ENCODE data around the gene NOC4L. TPM values are rescaled to one million over a fixed set of nuclear protein-coding genes. Genes with fewer than 3 reads are reported as not detected.

Gene NOC4L
- total RNA-seq, 1 experiment from 2014 or later, result 41.4 TPM

DNA sequence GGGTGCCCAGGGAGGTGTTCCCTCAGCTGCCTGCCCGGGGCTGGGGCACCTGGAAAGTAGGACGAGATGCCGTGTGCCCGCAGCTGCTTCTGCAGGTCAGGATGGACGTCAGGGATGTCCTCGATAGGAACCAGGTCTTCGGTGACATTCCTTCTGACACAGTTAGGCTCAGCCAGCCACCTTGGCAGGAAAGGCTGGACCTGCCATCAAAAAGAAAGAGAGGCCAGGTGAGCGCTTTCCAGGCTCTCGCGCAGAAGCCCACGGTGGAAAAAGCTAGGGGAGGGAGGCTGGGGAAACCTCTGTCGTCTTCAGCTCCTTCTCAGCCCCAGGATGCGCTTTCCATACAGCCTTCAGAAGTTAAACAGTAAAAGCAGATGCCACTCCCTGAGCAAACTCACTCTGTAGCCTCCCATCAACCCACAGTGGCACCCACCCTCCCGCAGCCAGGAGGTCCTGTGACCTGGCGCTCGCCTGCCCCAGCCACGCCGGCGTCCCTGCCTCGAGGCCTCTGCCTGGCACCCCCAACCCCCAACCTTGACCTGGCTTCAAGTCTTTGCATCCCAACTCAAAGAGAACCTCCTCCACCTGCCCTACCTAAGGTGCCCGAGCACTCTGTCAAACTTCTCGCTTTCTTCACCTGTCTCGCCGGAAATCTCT lies 1.4 kb upstream of the NOC4L start:
- H3K4me3 Mint-ChIP-seq, result peak overlapping the region; percentile 76
- ATAC-seq, result no peak
- ChIA-PET POLR2A (no interaction called here), CTCF (interaction anchor here (1.9 kb wide), 1 partner anchor 11 kb away, joined by 4 read pairs; no protein-coding TSS in a partner anchor)
- TF ChIP-seq ATF1 (CRISPR knock-in tag; IDR thresholded peaks at IDR 0.05), result no peak
- no peak for TF ChIP-seq ESRRA (CRISPR knock-in tag; IDR thresholded peaks at IDR 0.05; ENCODE audit: borderline replicate concordance)
- TF ChIP-seq FOXJ3 (CRISPR knock-in tag; IDR thresholded peaks at IDR 0.05; ENCODE audit: borderline replicate concordance), result no peak
- TF ChIP-seq IRF1 (CRISPR knock-in tag; IDR thresholded peaks at IDR 0.05), result no peak
- TF ChIP-seq JAZF1 (CRISPR knock-in tag; IDR thresholded peaks at IDR 0.05), result no peak
- TF ChIP-seq, protein P1, sequence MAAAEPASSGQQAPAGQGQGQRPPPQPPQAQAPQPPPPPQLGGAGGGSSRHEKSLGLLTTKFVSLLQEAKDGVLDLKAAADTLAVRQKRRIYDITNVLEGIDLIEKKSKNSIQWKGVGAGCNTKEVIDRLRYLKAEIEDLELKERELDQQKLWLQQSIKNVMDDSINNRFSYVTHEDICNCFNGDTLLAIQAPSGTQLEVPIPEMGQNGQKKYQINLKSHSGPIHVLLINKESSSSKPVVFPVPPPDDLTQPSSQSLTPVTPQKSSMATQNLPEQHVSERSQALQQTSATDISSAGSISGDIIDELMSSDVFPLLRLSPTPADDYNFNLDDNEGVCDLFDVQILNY (CRISPR knock-in tag; IDR thresholded peaks at IDR 0.05), result no peak
- TF ChIP-seq, protein P2, sequence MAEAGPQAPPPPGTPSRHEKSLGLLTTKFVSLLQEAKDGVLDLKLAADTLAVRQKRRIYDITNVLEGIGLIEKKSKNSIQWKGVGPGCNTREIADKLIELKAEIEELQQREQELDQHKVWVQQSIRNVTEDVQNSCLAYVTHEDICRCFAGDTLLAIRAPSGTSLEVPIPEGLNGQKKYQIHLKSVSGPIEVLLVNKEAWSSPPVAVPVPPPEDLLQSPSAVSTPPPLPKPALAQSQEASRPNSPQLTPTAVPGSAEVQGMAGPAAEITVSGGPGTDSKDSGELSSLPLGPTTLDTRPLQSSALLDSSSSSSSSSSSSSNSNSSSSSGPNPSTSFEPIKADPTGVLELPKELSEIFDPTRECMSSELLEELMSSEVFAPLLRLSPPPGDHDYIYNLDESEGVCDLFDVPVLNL (CRISPR knock-in tag; IDR thresholded peaks at IDR 0.05; ENCODE audit: borderline replicate concordance, low read depth), result no peak
- TF ChIP-seq, protein P3, sequence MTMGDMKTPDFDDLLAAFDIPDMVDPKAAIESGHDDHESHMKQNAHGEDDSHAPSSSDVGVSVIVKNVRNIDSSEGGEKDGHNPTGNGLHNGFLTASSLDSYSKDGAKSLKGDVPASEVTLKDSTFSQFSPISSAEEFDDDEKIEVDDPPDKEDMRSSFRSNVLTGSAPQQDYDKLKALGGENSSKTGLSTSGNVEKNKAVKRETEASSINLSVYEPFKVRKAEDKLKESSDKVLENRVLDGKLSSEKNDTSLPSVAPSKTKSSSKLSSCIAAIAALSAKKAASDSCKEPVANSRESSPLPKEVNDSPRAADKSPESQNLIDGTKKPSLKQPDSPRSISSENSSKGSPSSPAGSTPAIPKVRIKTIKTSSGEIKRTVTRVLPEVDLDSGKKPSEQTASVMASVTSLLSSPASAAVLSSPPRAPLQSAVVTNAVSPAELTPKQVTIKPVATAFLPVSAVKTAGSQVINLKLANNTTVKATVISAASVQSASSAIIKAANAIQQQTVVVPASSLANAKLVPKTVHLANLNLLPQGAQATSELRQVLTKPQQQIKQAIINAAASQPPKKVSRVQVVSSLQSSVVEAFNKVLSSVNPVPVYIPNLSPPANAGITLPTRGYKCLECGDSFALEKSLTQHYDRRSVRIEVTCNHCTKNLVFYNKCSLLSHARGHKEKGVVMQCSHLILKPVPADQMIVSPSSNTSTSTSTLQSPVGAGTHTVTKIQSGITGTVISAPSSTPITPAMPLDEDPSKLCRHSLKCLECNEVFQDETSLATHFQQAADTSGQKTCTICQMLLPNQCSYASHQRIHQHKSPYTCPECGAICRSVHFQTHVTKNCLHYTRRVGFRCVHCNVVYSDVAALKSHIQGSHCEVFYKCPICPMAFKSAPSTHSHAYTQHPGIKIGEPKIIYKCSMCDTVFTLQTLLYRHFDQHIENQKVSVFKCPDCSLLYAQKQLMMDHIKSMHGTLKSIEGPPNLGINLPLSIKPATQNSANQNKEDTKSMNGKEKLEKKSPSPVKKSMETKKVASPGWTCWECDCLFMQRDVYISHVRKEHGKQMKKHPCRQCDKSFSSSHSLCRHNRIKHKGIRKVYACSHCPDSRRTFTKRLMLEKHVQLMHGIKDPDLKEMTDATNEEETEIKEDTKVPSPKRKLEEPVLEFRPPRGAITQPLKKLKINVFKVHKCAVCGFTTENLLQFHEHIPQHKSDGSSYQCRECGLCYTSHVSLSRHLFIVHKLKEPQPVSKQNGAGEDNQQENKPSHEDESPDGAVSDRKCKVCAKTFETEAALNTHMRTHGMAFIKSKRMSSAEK (CRISPR knock-in tag; IDR thresholded peaks at IDR 0.05; ENCODE audit: borderline replicate concordance), result no peak
- no peak for TF ChIP-seq ZNF232 (CRISPR knock-in tag; IDR thresholded peaks at IDR 0.05)
- no peak for TF ChIP-seq ZNF416 (CRISPR knock-in tag; IDR thresholded peaks at IDR 0.05)
- TF ChIP-seq, protein P4, sequence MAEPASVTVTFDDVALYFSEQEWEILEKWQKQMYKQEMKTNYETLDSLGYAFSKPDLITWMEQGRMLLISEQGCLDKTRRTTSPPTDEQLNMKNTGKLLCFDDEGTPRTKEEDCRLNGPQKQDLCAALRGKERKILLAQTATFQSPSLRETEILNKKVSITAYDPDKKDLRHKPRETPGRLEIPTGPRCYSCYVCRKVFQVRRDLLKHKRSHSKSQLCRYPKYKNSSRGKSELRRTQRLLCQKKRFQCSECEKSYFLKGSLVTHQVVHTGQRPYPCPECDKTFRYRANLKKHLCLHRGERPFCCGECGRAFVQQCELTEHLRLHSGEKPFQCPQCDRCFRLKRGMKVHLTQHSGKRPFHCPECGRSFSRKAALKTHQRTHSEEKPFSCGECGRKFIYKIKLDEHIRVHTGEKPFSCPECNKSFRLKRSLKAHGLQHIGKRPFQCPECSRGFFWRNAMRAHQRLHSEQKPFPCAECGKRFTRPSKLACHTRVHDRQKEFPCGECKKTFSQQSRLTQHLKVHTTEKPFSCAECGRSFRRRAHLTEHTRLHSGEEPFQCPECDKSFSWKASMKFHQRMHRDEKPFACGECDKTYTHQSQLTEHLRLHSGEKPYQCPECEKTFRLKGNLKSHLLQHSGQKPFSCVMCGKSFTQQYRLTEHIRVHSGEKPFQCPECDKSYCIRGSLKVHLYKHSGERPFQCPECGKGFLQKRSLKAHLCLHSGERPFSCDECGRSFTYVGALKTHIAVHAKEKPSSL (CRISPR knock-in tag; conservative IDR thresholded peaks at IDR 0.05), result no peak
- no peak for TF ChIP-seq SMAD3 (CRISPR knock-in tag; IDR thresholded peaks at IDR 0.05; ENCODE audit: borderline replicate concordance)
- TF ChIP-seq ERG (CRISPR knock-in tag; IDR thresholded peaks at IDR 0.05), result no peak
- no peak for TF ChIP-seq ELF4 (CRISPR knock-in tag; IDR thresholded peaks at IDR 0.05; ENCODE audit: low read depth)
- TF ChIP-seq IRF2 (CRISPR knock-in tag; IDR thresholded peaks at IDR 0.05; ENCODE audit: borderline replicate concordance, low read depth), result no peak
- DNase-seq (ENCODE audit: low spot score), result no peak
- H3K4me1 Mint-ChIP-seq, result peaks cover 10% of the 10 kb centered on the region
- H3K9me3 Mint-ChIP-seq, result no peaks in the 10 kb centered on the region
- H3K36me3 Mint-ChIP-seq, result peaks cover 14% of the 10 kb centered on the region
- no peak overlapping the region for H3K27ac Mint-ChIP-seq
- H3K27me3 Mint-ChIP-seq (ENCODE audit: low read depth), result peaks cover 9% of the 10 kb centered on the region
